Measurements from ENCODE around the gene NUFIP1.
"Not testable (repeated sequence)": the region's sequence is repeated elsewhere in the genome, so short reads cannot be mapped to it uniquely, and the experiment has no call there.

Gene NUFIP1

DNA sequence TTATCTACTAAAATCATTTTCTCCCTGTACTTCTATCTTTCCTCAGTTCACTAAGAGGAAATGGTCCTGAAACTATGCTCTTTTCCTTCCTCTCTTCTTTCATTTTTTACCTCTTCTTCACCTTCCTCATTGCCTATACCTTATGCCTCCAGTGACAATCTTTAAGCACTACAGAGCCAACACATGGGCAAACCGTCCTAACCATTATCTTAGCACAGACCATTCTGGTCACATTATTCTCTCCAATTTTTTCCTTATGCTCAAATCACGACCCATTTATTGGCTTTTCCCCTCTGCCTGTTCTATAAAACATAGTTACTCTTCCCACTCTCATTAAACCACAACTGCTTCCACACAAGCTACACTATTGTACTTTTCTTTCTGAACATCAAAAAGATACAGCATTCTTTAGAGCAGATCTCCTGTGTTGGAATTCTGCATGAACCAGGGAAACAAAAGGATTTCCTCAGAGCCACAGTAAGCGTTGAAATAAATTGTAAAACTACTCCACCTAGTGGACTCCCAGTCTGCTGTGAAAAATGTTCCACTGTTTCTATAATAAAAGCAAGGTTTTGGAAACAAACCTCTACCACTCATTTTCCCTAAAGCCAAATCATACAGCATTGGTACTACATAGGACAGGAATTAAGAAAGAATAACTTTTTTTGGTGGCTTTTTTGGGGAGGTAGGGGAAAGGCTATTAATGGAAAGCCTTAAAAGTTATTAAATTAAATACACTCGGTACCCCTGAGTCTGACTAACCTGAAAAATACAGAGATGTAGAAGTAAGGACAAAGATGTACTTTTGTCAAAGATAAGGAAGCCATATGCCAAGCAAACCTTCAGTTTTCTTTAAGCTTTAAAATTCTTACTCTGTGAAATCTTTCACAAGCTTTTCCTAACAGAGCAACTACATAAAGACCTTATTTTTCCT, 19.5 kb downstream of the NUFIP1 start:
- DNase-seq = no peak

DNA sequence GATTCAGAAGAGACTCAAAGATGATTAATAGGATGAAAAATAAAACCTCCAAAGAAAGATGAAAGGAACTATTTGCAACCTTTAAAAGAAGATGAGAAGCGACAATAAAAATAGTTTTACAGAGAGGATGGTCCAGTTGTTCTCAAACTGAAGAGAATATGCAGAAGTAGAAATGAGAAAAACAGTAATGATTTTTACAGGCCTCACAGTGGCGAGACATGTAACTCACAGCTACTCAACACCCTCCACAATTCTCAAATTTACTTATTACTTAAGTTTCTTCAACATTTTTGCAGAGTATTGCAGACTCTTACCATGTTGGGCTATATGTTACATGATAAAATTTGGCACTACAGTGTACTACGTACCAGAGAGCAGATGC, 20.8 kb downstream of the NUFIP1 start:
- DNase-seq = no peak

DNA sequence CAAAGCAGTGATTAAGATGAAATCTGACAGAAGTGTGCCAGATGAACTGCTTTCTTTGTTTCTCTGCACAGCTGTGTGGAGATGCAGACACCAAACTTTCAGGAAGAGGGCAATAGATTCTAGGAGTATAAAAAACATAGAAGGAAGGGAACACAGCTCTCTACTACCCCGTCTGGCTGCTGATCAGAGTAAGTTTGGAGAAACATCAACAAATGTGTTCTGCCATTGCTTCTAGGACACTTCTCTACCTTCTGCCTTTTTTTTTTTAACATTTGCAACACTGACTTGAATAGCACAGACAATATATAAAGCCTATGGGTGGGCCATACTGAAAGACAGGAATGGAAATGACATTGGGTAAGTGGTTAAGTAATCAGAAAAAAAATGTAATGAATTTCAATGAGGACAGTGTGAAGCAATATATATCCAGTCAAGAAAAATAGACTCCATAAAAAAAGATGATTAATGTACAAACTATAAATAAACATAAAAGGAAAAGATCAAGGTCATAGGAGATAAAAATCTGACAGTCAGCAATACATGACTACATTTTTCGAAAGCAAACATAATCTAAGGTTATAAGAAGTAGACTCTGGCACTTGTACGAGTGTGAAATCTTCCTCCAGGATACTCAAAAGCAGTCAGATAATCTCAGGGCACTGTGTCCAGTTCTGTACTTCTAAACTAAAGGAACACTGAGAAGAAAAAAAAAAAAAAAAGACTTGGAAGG, 21.4 kb downstream of the NUFIP1 start:
- DNase-seq = no peak

DNA sequence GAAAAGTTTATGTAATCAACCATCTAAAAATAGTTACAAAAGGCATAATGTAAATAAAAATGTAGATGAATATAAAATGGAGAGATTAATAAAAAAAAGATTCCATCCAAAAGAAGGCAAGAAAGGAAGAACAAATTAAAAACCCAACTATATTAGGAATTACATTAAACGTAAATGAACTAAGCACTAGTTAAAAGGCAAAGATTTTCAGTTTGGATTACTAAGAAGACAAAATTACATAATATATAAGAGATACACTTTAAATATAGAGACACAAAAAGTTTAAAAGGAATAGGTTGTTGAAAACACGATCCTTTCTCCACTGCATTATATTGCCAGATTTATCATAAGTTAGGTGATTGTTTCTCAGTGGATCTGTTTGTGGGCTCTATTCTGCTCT, 27.3 kb downstream of the NUFIP1 start:
- DNase-seq = no peak

DNA sequence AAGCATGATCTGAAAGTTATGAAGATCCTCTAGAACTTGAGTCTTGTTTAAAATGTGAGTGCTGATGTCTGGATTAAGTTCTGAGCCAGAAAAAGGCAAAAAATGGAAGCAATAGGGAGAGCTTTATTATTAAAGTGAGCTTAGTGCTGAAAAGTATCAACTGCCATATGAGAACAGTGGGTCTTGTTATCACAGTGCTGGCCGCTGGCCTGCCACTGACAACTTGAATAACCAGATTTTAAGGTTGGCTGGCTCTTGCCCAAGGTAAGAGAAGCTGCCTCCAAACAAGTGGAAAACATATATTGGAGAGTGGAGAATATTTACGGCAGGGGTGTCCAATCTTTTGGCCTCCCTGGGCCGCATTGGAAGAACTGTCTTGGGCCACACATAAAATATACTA, 33.9 kb downstream of the NUFIP1 start:
- no peak for DNase-seq

DNA sequence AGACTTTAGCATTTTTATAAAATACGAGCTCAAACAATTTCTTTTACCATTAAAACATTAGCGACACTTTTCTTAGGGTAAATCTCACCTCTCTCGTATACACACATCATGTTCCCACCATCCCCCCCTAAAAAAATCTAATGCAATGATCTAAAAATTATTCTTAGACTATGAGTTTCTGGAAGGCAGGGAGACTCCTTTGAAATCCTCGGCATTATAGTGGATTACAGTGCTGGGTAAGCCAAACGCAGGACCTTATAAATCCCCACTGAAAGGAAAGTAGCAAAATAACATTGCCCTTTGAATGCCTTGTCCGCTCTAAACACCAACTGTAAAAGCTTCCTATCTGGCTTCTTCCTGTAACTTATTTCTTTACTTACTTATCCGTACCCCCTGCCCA, 35.0 kb downstream of the NUFIP1 start:
- DNase-seq = no peak

DNA sequence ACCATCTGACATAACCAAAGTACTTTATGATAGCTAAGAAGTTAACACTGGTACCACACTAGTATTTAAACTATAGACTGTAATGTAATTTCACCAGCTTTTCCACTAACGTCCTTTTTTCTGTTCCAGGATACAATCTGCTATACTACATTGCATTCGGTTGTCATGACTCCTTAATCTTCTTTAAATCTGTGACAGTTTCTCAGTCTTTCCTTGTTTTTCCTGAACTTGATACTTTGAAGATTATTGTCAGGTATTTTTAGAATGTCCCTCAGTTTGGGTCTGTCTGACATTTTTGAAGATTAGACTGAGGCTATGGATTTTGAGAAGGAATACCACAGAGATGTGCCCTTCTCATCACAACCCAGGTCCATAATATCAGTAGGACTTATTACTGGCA, 36.6 kb downstream of the NUFIP1 start:
- DNase-seq = no peak

DNA sequence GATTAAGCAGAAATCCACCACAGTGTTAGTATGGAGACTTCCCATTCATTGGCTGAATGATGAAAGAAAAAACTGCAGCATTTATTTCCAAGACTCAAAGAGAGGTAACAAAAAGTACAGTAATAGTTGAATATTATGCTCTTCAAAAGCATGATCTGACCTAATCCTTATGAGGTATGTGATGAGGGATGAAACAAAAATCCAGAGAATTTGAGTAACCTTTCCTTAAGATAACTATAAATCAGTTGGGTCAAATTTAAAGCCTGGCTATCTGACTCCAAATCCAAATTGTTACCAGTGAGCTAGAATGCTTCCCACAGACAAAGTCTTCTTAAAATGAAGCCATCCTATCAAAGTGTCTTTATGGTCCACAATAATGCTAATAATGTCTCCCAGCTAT, 38.1 kb downstream of the NUFIP1 start:
- DNase-seq = no peak

DNA sequence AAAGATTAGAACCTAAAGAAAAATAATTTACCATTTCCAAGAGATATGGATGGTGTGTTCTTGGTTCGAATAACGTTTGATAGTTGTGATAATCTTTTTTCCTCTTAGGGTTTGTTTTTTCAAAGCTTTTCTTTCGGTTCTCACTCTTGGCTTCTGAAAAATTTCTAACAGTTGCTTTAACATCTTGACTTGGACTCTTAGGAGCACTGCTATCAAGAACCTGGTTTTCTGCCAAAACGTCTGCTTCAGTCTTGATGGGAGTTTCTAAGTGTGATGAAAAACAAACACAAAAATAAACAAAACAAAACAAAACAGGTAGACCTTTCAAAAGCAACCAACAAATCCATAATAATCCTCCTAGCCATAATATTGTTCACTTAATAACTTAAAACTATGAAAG, 45.9 kb downstream of the NUFIP1 start:
- DNase-seq = not testable (repeated sequence)

DNA sequence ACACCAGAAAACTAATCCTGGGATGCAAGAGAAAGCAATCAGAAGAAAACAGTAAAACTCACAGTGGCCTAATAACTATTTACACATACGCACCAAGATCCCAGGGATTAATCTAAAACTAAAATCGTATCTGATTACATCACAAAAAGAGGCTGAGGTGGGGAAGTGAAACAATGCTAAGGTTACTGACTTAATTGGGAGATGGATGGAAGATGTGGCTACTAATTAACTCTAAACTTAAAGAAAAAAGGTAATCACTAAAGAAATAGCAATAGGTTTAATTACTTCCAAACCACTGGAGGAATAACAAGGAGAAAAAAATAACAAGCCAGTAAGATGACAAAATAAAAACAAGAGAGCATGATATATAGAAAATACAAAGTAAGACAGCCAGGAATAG, 50.4 kb downstream of the NUFIP1 start:
- no peak for DNase-seq

DNA sequence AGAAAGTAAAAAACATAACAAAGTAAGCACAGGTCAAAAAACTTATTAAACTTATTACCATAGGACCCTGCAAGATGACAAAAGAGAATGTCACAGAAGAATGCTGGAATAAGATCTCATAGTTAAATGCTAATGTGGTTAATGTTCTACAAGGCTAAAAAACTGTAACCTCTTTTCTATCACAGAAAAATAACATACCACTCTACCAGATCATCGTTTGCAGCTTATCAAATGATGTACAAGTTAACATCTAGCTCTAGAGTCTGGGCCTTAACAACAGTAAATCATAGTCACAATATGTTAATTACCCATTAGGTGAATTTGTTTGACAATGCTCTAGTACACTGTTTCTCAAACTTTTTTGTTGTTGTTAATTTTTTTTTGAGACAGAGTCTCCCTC, 53.0 kb downstream of the NUFIP1 start:
- DNase-seq = no peak

DNA sequence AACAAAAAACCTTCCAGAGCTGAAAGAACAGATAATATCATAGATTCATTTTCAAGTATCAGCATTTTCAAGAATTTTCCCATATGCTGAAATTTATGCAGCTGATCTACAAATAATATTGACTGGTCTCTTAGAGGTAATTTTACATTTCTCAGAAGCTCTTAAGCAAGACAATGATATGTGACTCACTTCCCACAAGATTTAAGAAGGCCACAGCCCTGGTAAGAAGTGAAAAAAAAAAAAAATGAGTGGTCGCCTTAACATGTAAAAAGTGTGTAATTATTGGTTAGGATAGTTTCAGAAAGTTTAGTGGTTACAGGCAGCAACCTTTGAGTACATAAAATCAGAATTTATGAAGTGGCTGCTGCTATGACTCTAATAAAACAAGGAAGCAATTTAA, 54.5 kb downstream of the NUFIP1 start:
- no peak for DNase-seq

DNA sequence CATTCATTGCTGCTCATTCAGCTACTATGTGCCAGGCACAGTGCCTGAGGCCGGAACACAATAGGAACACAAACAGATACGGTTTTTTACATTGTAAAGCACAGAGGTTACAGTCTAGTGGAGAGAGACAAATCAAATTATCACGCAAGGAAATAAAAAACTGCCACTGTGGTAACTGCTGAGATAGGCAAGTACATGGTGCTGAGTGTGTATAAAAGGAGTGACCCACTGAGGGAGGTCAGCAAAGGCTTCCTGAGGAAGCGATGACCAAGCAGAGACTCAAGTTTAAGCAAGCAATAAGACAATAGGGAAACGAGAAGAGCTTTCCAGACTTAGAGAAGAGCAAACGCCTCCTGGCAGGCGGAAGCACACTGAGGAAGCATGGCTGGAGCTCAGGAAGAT, 56.4 kb downstream of the NUFIP1 start:
- DNase-seq = no peak

DNA sequence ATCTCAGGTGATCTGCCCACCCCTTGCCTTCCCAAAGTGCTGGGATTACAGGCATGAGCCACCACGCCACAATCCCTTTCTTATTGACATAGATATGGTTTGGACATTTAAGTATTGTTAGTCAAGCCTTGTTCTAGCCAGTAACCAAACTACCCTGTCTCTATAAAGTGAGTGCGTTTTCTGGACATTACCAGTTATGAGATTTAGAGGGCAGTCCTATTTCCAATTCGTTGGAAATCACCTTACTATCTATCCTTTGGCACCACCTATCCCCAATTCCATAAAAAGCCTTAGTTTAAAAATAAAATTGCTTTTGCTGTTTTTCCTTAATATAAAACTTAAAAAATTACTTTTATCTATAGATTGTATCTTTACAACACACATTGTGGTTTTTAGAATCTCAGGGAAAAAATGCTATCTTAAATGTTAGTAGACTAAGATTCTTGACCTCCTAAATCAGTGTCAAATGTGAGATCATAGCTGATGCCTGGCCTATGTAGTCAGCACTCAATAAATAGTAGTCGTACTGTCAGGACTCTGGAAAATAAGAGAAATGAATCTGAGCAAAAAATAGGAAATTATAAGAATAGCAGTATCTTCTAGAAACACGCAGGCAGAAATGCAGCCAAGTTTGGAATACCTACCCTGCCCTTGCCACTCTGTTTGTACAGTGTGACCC, 57.0 kb downstream of the NUFIP1 start:
- no peak for DNase-seq

DNA sequence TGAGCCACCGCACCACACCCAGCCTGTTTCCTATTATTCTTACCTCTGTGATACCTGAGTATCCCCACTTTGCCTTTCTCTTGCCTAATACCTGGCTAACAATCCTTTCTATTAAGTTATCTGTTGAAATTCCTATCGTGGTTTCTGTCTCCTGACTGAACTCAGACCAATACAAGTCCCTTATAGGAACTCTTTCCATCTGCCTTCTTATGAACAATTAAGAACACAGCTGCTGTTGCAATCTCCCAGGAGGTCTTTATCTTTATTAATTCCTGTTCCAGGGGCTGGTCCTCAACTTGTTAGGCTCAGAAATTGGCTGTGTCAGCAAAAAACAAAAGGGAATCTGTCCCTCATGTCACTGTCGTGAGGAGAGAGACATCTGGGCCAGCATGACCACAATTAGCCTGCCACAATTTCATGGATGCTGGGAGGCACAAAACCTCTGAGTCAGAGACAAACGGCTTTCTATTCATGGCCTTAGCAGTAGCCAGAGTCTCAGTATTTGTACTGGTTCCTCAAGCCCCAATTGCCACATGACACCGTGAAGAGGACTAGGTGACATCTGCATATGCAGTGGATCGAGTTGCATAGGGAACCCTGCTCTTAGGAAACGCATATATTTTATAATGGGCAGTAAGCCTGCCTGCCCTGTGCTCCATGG, 58.2 kb downstream of the NUFIP1 start:
- DNase-seq = no peak

DNA sequence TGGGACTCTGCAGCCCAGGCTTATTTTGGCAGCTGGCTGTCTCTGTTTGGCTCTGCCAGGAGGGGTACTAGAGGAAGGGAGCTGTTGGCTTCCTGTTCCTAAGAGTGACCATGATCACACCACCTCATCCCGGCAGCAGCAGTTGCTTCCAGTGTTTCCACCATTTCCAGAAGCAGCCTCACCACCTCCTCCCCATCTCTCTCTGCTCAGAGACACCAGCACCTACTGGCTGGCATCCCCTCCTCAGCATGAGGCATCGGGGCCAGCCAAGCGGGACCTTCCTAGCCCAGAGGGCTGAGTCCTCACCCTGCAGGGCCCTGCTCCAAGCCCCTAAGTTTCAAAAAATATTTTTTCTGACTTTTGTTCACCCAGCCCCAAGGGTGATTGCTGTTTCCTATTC, 59.0 kb downstream of the NUFIP1 start:
- no peak for DNase-seq

DNA sequence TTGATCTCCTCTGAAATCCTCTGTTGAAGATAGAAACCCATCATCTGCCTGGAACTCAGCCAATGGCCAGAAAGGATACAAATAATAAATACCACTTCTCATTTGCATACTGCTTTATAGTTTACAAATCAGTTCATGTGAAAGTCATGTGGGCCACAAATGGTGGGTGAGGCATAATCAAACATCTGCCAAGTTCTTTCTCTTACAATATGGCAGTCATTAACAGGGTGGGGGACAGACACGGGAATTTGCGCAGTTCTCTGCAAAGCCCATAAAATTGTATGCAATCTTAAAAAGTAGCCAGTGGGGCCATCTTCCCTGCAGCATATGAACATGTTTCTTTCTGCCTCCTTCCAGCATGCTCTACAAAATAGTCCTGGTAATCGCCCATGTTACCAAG, 59.6 kb downstream of the NUFIP1 start:
- DNase-seq = no peak

DNA sequence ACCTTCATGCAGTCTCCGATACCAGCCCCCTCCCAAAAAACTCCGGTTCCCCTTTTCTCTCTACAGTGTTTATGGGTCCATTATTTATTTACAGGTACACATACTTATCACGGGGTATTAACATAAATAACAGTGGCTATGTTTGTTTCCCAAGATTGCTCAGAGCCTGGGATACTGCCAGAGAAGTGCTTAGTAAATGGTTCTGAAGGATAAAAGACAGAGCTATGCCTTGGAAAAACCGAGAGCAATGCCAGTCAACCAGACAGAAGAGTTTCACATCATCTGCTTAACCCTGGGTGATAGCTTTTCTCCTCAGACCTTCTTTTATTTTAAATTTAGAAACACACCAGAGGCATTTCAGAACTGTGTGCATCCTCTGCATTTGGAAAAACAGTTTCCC, 61.3 kb downstream of the NUFIP1 start:
- DNase-seq = no peak

DNA sequence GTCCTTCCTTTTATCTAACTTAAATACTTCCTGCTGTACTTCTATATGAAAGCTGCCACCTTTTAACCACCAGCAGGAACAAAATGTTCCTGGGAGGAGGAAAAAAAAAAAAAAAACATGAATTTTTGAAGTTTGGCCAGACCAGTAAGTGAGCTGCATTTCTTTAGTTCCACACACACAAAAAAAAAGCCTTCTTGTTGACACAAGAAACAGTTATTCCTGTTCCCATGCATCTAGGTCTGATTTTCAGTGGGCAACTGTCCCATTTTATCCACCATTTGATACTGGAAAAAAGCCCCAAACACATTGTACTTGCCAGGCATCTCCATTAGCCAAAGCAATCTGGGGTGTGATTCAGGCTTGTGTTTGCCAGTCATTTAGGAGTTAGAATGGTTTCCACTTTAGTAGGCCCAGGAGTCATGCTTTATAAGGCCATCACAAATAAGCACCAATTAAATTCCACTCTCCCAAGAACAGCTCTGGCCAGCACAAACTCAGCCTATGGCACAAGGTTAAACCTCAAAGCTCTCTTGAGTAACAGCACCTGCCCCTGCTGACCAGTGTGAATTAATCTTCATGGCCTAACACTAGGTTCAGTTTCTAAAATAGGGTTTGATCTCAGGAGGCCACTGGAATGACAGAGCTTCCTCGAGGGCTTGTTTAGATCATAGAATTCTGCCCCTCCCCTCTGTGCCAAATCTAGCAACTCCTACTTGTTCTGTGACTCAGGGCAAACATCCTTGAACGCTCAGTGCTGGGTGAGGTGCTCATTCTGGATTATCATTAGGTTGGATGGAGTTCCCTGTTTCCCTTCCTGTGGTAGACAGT, 67.1 kb downstream of the NUFIP1 start:
- DNase-seq = no peak

DNA sequence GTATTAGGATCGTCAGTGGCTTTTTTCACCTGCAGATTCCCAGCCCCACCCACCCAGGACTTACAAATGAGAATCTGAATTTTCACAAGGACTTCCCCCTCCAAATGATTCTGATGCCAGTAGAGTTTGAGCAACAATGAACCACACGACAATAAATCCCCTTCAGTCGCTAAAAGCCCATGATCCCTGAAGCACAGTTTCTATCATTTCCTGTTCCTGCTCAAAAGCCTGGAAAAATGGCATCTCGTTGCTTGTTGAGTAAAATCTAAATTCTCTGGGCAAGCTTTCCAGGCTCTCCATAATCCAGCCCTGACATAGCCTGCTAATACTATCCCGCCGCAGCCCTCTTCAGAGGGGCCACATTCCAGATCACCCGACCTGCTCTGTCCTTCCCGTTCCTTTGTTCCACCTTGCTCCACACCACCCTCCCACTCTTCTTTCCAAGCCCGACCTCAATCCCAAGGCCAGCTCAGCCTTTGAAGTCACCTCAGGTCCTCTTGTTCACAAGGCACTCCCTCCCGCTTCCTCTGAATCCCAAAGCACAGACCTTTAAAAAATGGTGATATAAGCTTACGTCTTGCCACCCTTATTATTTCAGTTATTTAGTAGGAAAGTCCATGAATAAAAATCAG, 67.9 kb downstream of the NUFIP1 start:
- no peak for DNase-seq

DNA sequence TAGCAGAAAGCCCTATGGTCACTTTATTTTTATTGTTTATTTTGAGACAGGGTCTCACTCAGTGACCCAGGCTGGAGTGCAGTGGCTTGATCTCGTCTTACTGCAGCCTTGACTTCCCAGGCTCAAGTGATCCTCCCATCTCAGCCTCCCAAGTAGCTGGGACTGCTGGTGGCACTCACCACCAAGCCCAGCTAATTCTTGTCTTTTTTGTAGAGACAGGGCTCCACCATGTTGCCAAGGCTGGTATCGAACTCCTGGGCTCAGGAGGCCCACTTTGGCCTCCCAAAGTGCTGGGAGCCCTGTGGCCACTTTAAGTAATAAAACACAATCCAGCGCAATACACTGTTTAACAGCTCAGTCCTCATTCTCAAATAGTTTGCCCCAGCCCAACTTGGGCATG, 69.3 kb downstream of the NUFIP1 start:
- no peak for DNase-seq

Measured in effector CD8-positive, alpha-beta T cell (primary cell).